ENCODE measurements around the gene TNNC2. TPM values are rescaled to one million over a fixed set of nuclear protein-coding genes. Genes with fewer than 3 reads are reported as not detected.

The TNNC2 gene
- total and polyA plus RNA-seq, 2 donors (not counting 3 experiments of a cell fraction or from before 2014, with no cell fraction given): 0.26 TPM; not detected in 1

DNA sequence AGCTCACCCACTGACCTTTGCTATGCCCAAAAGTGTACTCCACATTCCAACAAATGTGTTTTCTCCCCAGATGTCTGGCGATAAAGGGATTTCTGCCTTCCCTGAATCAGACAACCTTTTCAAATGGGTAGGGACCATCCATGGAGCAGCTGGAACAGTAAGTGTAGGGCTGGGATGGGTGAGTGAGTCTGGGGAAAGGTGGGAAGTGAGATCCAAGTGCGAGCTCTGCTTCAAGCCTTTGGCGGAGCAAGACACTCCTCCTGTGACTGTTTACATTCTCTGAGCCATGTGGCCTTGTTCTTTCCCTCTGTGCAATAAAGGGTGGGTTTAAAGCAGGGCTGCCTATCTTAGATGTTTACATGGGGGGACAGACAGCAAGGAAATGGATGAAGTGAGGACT, 12.8 kb downstream of the TNNC2 start:
- Histone ChIP-seq H2AFZ (ENCODE audit: low read depth, low read length) (no peak overlapping the region), H3K4me3 (replicated peaks in 1 of 3; ENCODE audit: insufficient read depth in 1 of 3, low read depth in 1 of 3, low read length in 3 of 3) (no peak overlapping the region), H3K4me1 (ENCODE audit: control insufficient read depth, extremely low read depth, insufficient read depth, low read length) (peaks cover 17% of the 10 kb centered on the region), H3K9me1 (replicated peaks; ENCODE audit: control insufficient read depth, extremely low read depth, insufficient read depth, low read length) (no peaks in the 10 kb centered on the region), H3K4me2 (ENCODE audit: insufficient read depth, low read length) (peak overlapping the region; percentile 37), H4K20me1 (replicated peaks; ENCODE audit: control insufficient read depth, extremely low read depth, insufficient read depth, low read length) (no peaks in the 10 kb centered on the region), H3K36me3 (ENCODE audit: control insufficient read depth in 2 of 2, extremely low read depth in 1 of 2, insufficient read depth in 2 of 2, low read length in 2 of 2) (peaks cover 0 to 6% of the 10 kb centered on the region in 2 experiments), H3K79me2 (ENCODE audit: control insufficient read depth, insufficient read depth, low read length) (peaks cover 25% of the 10 kb centered on the region), H3K9ac (replicated peaks; ENCODE audit: extremely low read depth, insufficient read depth, low read length) (no peak overlapping the region), H3K27me3 (ENCODE audit: control insufficient read depth in 2 of 2, insufficient read depth in 2 of 2, low read length in 2 of 2) (no peaks in the 10 kb centered on the region), H3K9me3 (replicated peaks; ENCODE audit: control insufficient read depth, insufficient read depth, low read length) (no peaks in the 10 kb centered on the region), H3K27ac (ENCODE audit: insufficient read depth, low read depth, low read length) (no peak overlapping the region)
- intact Hi-C loops (cut with micrococcal nuclease): loop anchor here (10.0 kb wide), 2 partner anchors 270 to 550 kb away; partner anchors contain the start of gene NCOA5
- FAIRE-seq (no peak), DNase-seq (ENCODE audit: low read depth, low spot score) (no peak)
- BruUV-seq (replicated peaks): no TSS peak
- POLR2A ChIA-PET: no interaction called here
- dilution Hi-C loops (cut with MboI; ENCODE audit: extremely low pct_ligation_motif_present, low sequenced_read_pairs): no loop called here
- TF ChIP-seq POLR2AphosphoS5 (IDR thresholded peaks at IDR 0.05; ENCODE audit: insufficient read depth, low read depth, low read length) (no peak), JUN (IDR thresholded peaks at IDR 0.05; ENCODE audit: borderline replicate concordance, insufficient read depth, insufficient read length, low read depth) (no peak), MAX (IDR thresholded peaks at IDR 0.05; ENCODE audit: insufficient read depth, insufficient read length) (no peak), POLR2A (IDR thresholded peaks at IDR 0.05; ENCODE audit: low read depth, low read length) (no peak), MYC (IDR thresholded peaks at IDR 0.05; ENCODE audit: low read depth, low read length) (no peak)
- TF ChIP-seq, protein P1, sequence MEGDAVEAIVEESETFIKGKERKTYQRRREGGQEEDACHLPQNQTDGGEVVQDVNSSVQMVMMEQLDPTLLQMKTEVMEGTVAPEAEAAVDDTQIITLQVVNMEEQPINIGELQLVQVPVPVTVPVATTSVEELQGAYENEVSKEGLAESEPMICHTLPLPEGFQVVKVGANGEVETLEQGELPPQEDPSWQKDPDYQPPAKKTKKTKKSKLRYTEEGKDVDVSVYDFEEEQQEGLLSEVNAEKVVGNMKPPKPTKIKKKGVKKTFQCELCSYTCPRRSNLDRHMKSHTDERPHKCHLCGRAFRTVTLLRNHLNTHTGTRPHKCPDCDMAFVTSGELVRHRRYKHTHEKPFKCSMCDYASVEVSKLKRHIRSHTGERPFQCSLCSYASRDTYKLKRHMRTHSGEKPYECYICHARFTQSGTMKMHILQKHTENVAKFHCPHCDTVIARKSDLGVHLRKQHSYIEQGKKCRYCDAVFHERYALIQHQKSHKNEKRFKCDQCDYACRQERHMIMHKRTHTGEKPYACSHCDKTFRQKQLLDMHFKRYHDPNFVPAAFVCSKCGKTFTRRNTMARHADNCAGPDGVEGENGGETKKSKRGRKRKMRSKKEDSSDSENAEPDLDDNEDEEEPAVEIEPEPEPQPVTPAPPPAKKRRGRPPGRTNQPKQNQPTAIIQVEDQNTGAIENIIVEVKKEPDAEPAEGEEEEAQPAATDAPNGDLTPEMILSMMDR (IDR thresholded peaks at IDR 0.05; ENCODE audit: extremely low read depth in 1 of 2, insufficient read depth in 1 of 2, low read depth in 1 of 2, low read length in 2 of 2): no peak
- CTCF ChIA-PET: interaction anchor here (1.0 to 2.9 kb wide), 5 partner anchors 8 to 156 kb away, joined by 3 to 12 read pairs (median 5); no protein-coding TSS in a partner anchor

Measured in endothelial cell of umbilical vein (primary cell).